Measurements from ENCODE around the gene AKAIN1.

Gene AKAIN1

GRCh38 chr18:5137261-5137660 lies 59.8 kb downstream of the AKAIN1 start:
- Histone ChIP-seq H2AFZ (ENCODE audit: insufficient read depth, low read length, poor library complexity) (no peak overlapping the region), H2BK120ac (ENCODE audit: insufficient read depth, low read length, poor library complexity) (no peak overlapping the region), H3K18ac (ENCODE audit: low read length) (no peak overlapping the region), H3K4me3 (ENCODE audit: low read depth, low read length) (no peak overlapping the region), H3K9ac (ENCODE audit: low read length) (no peak overlapping the region), H3K23ac (ENCODE audit: low read length) (no peak overlapping the region), H4K91ac (ENCODE audit: low read depth, low read length) (no peak overlapping the region), H3K36me3 (ENCODE audit: control insufficient read depth in 1 of 2, insufficient read depth in 2 of 2, low read length in 2 of 2) (no peaks in the 10 kb centered on the region), H3K9me3 (ENCODE audit: insufficient read depth, low read depth, low read length) (no peaks in the 10 kb centered on the region), H4K12ac (ENCODE audit: low read depth, low read length) (no peak overlapping the region), H3K4me2 (ENCODE audit: low read length) (no peak overlapping the region), H3K27me3 (ENCODE audit: insufficient read depth, low read length) (no peaks in the 10 kb centered on the region), H3K4ac (ENCODE audit: low read depth, low read length) (no peak overlapping the region), H2BK5ac (ENCODE audit: low read depth, low read length, poor library complexity) (no peak overlapping the region), H3K79me2 (ENCODE audit: control insufficient read depth, insufficient read depth, low read length, poor library complexity) (no peaks in the 10 kb centered on the region), H2AK5ac (ENCODE audit: low read length) (no peak overlapping the region), H3K79me1 (ENCODE audit: low read length) (no peaks in the 10 kb centered on the region), H3K27ac (ENCODE audit: low read depth, low read length) (no peak overlapping the region), H2BK12ac (ENCODE audit: low read length) (no peak overlapping the region), H3K14ac (ENCODE audit: low read length) (no peak overlapping the region), H4K8ac (ENCODE audit: low read depth, low read length) (no peak overlapping the region), H3K4me1 (ENCODE audit: control insufficient read depth in 1 of 2, insufficient read depth in 2 of 2, low read length in 2 of 2) (no peaks in the 10 kb centered on the region)
- DNase-seq: no peak
- WGBS (ENCODE audit: extremely low coverage, insufficient coverage, insufficient read length): no CpG with 5 or more reads among the region's 2 CpGs

GRCh38 chr18:5132987-5133386 lies 64.1 kb downstream of the AKAIN1 start:
- Histone ChIP-seq H3K23ac (ENCODE audit: low read length) (no peak overlapping the region), H2BK120ac (ENCODE audit: insufficient read depth, low read length, poor library complexity) (no peak overlapping the region), H4K91ac (ENCODE audit: low read depth, low read length) (no peak overlapping the region), H3K4me2 (ENCODE audit: low read length) (no peak overlapping the region), H3K4ac (ENCODE audit: low read depth, low read length) (no peak overlapping the region), H3K36me3 (ENCODE audit: control insufficient read depth in 1 of 2, insufficient read depth in 2 of 2, low read length in 2 of 2) (no peaks in the 10 kb centered on the region), H2BK5ac (ENCODE audit: low read depth, low read length, poor library complexity) (no peak overlapping the region), H3K9ac (ENCODE audit: low read length) (no peak overlapping the region), H4K12ac (ENCODE audit: low read depth, low read length) (no peak overlapping the region), H2AFZ (ENCODE audit: insufficient read depth, low read length, poor library complexity) (no peak overlapping the region), H3K14ac (ENCODE audit: low read length) (no peak overlapping the region), H3K4me1 (ENCODE audit: control insufficient read depth in 1 of 2, insufficient read depth in 2 of 2, low read length in 2 of 2) (no peaks in the 10 kb centered on the region), H4K8ac (ENCODE audit: low read depth, low read length) (no peak overlapping the region), H3K27ac (ENCODE audit: low read depth, low read length) (no peak overlapping the region), H2BK12ac (ENCODE audit: low read length) (no peak overlapping the region), H3K27me3 (ENCODE audit: insufficient read depth, low read length) (no peaks in the 10 kb centered on the region), H3K4me3 (ENCODE audit: low read depth, low read length) (no peak overlapping the region), H3K79me1 (ENCODE audit: low read length) (no peaks in the 10 kb centered on the region), H3K79me2 (ENCODE audit: control insufficient read depth, insufficient read depth, low read length, poor library complexity) (no peaks in the 10 kb centered on the region), H2AK5ac (ENCODE audit: low read length) (no peak overlapping the region), H3K18ac (ENCODE audit: low read length) (no peak overlapping the region), H3K9me3 (ENCODE audit: insufficient read depth, low read depth, low read length) (no peaks in the 10 kb centered on the region)
- WGBS (ENCODE audit: extremely low coverage, insufficient coverage, insufficient read length): no CpG with 5 or more reads among the region's 20 CpGs
- DNase-seq: no peak

- Histone ChIP-seq H2BK120ac (ENCODE audit: insufficient read depth, low read length, poor library complexity) (no peak overlapping the region), H3K18ac (ENCODE audit: low read length) (no peak overlapping the region), H3K4me2 (ENCODE audit: low read length) (no peak overlapping the region), H3K23ac (ENCODE audit: low read length) (no peak overlapping the region), H3K4me3 (ENCODE audit: low read depth, low read length) (no peak overlapping the region), H2AK5ac (ENCODE audit: low read length) (no peak overlapping the region), H3K14ac (ENCODE audit: low read length) (no peak overlapping the region), H2AFZ (ENCODE audit: insufficient read depth, low read length, poor library complexity) (no peak overlapping the region), H4K91ac (ENCODE audit: low read depth, low read length) (no peak overlapping the region), H4K12ac (ENCODE audit: low read depth, low read length) (no peak overlapping the region), H3K9me3 (ENCODE audit: insufficient read depth, low read depth, low read length) (peaks cover 6% of the 10 kb centered on the region), H3K4ac (ENCODE audit: low read depth, low read length) (no peak overlapping the region), H3K36me3 (ENCODE audit: control insufficient read depth in 1 of 2, insufficient read depth in 2 of 2, low read length in 2 of 2) (no peaks in the 10 kb centered on the region), H2BK12ac (ENCODE audit: low read length) (no peak overlapping the region), H3K79me2 (ENCODE audit: control insufficient read depth, insufficient read depth, low read length, poor library complexity) (no peaks in the 10 kb centered on the region), H3K27ac (ENCODE audit: low read depth, low read length) (no peak overlapping the region), H3K27me3 (ENCODE audit: insufficient read depth, low read length) (no peaks in the 10 kb centered on the region), H3K79me1 (ENCODE audit: low read length) (no peaks in the 10 kb centered on the region), H3K9ac (ENCODE audit: low read length) (no peak overlapping the region), H3K4me1 (ENCODE audit: control insufficient read depth in 1 of 2, insufficient read depth in 2 of 2, low read length in 2 of 2) (no peaks in the 10 kb centered on the region), H4K8ac (ENCODE audit: low read depth, low read length) (no peak overlapping the region), H2BK5ac (ENCODE audit: low read depth, low read length, poor library complexity) (no peak overlapping the region)
- no CpG with 5 or more reads among the region's 2 CpGs for WGBS (ENCODE audit: extremely low coverage, insufficient coverage, insufficient read length)
- DNase-seq: no peak
These were observed 74.8 kb downstream of the AKAIN1 start for GRCh38 chr18:5122272-5122671.

- no peak overlapping the region for H3K4me2 ChIP-seq (ENCODE audit: low read length)
- no peaks in the 10 kb centered on the region for H3K79me2 ChIP-seq (ENCODE audit: control insufficient read depth, insufficient read depth, low read length, poor library complexity)
- no peak overlapping the region for H3K23ac ChIP-seq (ENCODE audit: low read length)
- no peak overlapping the region for H2BK12ac ChIP-seq (ENCODE audit: low read length)
- H2AFZ ChIP-seq (ENCODE audit: insufficient read depth, low read length, poor library complexity): no peak overlapping the region
- H2AK5ac ChIP-seq (ENCODE audit: low read length): no peak overlapping the region
- H3K9me3 ChIP-seq (ENCODE audit: insufficient read depth, low read depth, low read length): no peaks in the 10 kb centered on the region
- no peaks in the 10 kb centered on the region for H3K79me1 ChIP-seq (ENCODE audit: low read length)
- no peak overlapping the region for H3K18ac ChIP-seq (ENCODE audit: low read length)
- no peak overlapping the region for H3K9ac ChIP-seq (ENCODE audit: low read length)
- H2BK5ac ChIP-seq (ENCODE audit: low read depth, low read length, poor library complexity): no peak overlapping the region
- H3K14ac ChIP-seq (ENCODE audit: low read length): no peak overlapping the region
- no peak overlapping the region for H4K12ac ChIP-seq (ENCODE audit: low read depth, low read length)
- H2BK120ac ChIP-seq (ENCODE audit: insufficient read depth, low read length, poor library complexity): no peak overlapping the region
- H3K4ac ChIP-seq (ENCODE audit: low read depth, low read length): no peak overlapping the region
- no peak overlapping the region for H4K91ac ChIP-seq (ENCODE audit: low read depth, low read length)
- H3K36me3 ChIP-seq (ENCODE audit: control insufficient read depth in 1 of 2, insufficient read depth in 2 of 2, low read length in 2 of 2): no peaks in the 10 kb centered on the region
- H3K4me1 ChIP-seq (ENCODE audit: control insufficient read depth in 1 of 2, insufficient read depth in 2 of 2, low read length in 2 of 2): no peaks in the 10 kb centered on the region
- no peak overlapping the region for H3K27ac ChIP-seq (ENCODE audit: low read depth, low read length)
- H3K27me3 ChIP-seq (ENCODE audit: insufficient read depth, low read length): no peaks in the 10 kb centered on the region
- H3K4me3 ChIP-seq (ENCODE audit: low read depth, low read length): no peak overlapping the region
- no peak for DNase-seq
- H4K8ac ChIP-seq (ENCODE audit: low read depth, low read length): no peak overlapping the region
These were observed 86.8 kb downstream of the AKAIN1 start for GRCh38 chr18:5110266-5110665.
